LNCaP clone FGC (cell line): Measurements from ENCODE around the gene FCER1G.

Experiments
- DNase-seq: peaks from one replicate; pipeline ENCODE4 v3.0.0-alpha.2; 2011; ENCODE audit warnings: low read depth
- H3K4me3 ChIP-seq: 2 replicates; pipeline ENCODE4 v1.5.1; 2011; ENCODE audit warnings: mild to moderate bottlenecking, low read depth, low read length, control low read depth
- CTCF ChIP-seq: IDR thresholded peaks from 2 replicates; pipeline ENCODE4 v1.5.1; 2012; ENCODE audit warnings: mild to moderate bottlenecking; ENCODE audit not compliant: control insufficient read depth, insufficient read depth; ENCODE audit errors: extremely low read depth

The FCER1G gene

GRCh38 chr1:161198897-161199431, 16.1 kb upstream of the FCER1G start, which contains the start of gene ADAMTS4:
ADAMTS4 (minus strand) TSS chr1:161199054; CDS start chr1:161198627, 427 bp downstream.
- no peak for DNase-seq
- no peak within 1 kb of the TSS for H3K4me3 ChIP-seq
- TF ChIP-seq CTCF, result no peak

GRCh38 chr1:161199506-161200139, 15.5 kb upstream of the FCER1G start:
- no peak for TF ChIP-seq CTCF
- no peak for DNase-seq
- no peak overlapping the region for H3K4me3 ChIP-seq

DNA sequence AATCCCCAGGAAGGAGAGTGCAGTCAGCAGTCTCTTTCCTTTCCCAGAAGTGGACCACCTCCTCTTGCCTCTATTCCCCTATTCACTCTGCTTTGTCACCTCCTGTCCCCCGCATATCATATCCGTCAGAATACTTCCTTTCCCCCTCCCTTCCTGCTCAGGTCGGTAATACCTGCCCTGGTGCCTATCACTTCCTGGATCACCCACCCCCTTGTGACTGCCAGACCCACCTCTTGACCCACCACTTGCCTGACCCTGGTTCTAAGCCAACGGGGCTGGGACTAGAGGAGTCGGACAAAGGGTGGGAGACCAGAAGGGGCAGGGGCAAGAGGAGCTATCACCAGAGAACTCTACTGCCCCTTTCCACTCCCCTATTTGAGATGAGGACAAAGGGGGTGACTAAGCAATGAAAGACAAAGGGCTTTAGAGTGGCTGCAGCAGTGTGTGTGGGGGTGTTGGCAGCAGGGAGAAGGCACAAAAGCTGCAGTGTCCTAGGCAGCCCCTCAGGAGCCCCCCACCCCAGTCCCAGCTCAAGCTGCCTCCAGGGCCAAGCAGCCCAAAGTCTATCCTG, 14.6 kb upstream of the FCER1G start:
- no peak for TF ChIP-seq CTCF
- H3K4me3 ChIP-seq, result no peak overlapping the region
- no peak for DNase-seq

DNA sequence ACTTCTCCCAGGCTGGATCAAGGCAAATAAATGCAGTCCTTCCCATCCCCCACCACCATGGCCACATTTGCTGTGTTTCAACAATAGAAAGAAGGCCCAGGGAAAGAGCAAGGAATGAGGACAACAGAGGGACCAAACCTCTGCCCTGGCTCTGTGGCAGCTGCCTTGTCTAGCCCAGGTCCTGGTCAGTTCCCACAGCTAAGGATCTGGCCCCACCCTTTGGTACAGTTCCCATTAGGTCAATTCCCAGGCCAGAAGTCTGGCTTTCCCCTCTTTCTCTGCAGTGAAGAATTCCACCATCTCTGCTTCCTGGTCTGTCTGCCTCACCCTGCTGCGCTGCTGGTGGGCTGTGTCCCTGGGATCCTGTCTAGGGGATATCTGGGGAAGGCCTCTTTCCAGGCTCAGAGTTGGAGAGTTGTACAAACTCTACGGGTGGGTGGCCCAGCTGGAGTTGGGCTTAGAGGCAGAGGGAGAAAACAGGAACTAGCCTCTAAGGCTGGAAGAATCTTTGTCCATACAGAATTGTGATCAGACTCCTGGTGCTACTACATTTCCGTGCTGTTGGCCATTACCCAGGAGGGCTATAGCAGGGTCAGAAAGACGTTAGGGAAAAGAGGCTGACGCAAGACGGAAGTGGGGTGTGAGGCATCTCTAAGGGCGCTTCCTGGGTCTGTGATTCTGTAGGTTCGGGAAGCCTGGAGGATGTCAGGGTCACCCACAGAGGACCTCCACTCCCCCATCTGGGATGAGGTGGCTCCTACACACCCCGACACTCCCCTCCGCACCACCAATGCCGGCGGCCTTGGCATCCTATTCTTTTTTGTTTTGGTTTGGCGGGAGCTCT, 13.9 kb upstream of the FCER1G start:
- DNase-seq, result no peak
- peak overlapping the region; percentile 86 for H3K4me3 ChIP-seq
- TF ChIP-seq CTCF, result no peak

- TF ChIP-seq CTCF, result peak; percentile 33; the same call in 1 of the 2 replicates
- H3K4me3 ChIP-seq, result peak within 1 kb of the TSS; percentile 86
- peak; percentile 99 for DNase-seq
Measured at GRCh38 chr1:161201836-161202712, 13.0 kb upstream of the FCER1G start, which contains the start of gene NDUFS2. NDUFS2 (plus strand) TSS chr1:161202367; CDS start chr1:161202386, 19 bp downstream.
